NCI-H526 treated with DMSO at 0.1 percent for 48 hours (cell line): ENCODE results near the gene NOL3.
A peak's percentile ranks its signal among the peaks of the same experiment; 100 is the strongest.

ENCODE experiments used
- DNase-seq: peaks from one replicate; lab custom pipeline; 2025; lab: John Stamatoyannopoulos, UW

The NOL3 gene

DNA sequence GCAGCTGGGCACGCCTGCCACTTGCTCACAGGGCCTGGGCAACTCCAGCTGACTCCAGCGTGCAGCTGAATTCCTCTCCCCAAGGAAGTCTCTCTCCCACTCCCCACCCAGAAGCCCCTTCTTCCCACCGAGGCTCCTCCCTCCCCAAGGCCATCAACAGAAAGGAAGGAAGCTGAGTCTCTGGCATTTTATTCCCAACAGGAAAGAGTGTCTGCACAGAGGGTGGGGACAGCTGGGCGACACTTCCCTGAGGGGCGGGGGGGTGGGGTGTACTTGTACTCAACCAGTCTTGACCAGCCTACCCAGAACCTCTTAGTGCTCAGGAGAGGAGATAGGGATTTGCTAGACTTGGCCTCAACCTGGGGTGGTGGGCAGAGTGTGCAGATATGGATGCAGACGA lies 19.7 kb downstream of the NOL3 start, which contains the start of gene EXOC3L1:
TSS of gene EXOC3L1 (minus strand) at position 96 of the 400 bp plus-strand sequence. CDS start 460 bp downstream, outside the sequence.
- DNase-seq, result no peak

- DNase-seq, result no peak
Measured at GRCh38 chr16:67190448-67191399, 20.4 kb downstream of the NOL3 start.

GRCh38 chr16:67191411-67191994 lies 21.2 kb downstream of the NOL3 start:
- no peak for DNase-seq

GRCh38 chr16:67191995-67192681 lies 21.8 kb downstream of the NOL3 start, which contains the start of gene E2F4:
Gene E2F4 (plus strand): TSS chr16:67192155. CDS start chr16:67192228, 73 bp downstream.
- DNase-seq, result peak; percentile 41

DNA sequence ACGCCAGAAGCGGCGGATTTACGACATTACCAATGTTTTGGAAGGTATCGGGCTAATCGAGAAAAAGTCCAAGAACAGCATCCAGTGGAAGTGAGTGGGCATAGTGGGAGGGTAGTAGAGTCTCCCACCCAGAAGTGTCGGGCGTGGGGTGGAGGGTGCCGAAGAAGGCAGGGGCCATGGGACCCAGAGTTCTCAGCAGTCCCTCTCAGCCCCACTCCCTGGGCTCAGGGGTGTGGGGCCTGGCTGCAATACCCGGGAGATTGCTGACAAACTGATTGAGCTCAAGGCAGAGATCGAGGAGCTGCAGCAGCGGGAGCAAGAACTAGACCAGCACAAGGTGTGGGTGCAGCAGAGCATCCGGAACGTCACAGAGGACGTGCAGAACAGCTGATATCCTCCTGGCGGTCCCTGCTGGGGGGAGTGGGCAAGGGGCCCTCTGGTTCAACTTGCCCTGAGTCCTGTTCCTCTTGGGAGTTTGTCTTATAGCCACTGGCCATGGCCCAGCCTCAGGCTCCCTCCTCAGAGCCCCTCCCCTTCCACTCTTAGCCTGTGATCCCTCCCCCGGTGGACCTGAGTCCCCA lies 22.5 kb downstream of the NOL3 start:
- DNase-seq, result no peak

DNA sequence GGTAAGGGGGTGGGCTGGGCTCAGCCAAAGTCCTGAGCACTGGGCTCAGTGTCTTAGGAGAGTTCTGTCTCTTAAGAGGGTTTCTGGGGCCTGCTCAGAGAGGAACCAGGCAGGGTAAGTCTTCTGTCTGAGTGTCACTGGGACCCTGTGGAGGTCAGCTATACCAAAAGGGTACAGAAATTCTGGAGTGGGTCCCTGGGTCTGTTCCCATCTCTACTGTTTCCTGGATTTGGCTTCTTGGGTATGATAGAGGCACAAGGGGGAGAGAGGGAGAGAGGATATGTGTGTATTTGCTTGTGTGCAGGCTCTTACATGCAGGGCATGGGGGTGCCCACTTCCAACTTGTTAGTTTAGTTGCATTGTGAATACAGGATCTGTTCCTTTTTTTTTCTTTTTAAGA lies 23.2 kb downstream of the NOL3 start:
- DNase-seq, result no peak

GRCh38 chr16:67194260-67194659 lies 23.9 kb downstream of the NOL3 start:
- DNase-seq, result no peak

DNA sequence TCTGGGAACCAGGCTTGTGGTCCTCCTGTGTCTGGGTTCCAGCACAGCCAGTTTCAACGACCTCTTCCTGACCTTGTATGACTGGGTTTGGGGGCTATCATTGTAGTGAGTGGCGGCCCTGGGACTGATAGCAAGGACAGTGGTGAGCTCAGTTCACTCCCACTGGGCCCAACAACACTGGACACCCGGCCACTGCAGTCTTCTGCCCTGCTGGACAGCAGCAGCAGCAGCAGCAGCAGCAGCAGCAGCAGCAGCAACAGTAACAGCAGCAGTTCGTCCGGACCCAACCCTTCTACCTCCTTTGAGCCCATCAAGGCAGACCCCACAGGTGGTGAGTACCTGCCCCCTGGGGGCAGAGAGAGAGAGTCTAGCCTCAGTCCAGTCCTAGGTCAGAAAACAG lies 25.3 kb downstream of the NOL3 start:
- DNase-seq, result no peak

DNA sequence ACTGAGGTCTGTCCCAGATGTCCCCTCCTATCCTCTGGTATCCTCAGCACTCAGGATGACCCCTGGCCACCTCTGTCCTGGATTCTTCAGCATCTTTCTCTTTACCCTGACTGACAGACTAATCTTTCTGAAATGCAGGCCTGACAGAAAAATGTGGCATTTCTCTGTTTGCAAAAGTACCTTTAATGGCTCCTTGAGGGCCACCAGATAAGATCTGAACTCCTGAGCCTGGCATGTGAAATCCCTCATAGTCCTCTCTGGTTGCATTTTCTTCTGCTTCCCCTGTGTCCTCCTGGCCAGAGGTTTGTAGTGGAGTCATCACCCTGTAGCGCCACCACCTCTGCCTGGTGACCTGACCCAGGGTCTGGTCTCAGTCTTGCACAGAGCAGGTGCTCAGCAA lies 26.5 kb downstream of the NOL3 start:
- no peak for DNase-seq

DNA sequence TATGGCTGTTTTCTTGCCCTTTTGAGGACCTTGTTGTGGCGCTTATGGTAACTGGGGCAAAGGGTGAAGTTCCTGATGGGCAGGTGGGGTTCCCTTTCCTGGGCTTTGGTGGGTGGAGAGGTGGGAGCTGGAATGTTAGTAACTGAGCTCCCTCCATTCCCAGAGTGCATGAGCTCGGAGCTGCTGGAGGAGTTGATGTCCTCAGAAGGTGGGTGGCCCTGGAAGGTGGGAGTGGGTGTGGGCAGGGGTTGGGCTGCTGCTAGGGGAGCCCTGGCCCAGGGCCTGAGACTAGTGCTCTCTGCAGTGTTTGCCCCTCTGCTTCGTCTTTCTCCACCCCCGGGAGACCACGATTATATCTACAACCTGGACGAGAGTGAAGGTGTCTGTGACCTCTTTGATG lies 27.4 kb downstream of the NOL3 start:
- DNase-seq, result no peak

DNA sequence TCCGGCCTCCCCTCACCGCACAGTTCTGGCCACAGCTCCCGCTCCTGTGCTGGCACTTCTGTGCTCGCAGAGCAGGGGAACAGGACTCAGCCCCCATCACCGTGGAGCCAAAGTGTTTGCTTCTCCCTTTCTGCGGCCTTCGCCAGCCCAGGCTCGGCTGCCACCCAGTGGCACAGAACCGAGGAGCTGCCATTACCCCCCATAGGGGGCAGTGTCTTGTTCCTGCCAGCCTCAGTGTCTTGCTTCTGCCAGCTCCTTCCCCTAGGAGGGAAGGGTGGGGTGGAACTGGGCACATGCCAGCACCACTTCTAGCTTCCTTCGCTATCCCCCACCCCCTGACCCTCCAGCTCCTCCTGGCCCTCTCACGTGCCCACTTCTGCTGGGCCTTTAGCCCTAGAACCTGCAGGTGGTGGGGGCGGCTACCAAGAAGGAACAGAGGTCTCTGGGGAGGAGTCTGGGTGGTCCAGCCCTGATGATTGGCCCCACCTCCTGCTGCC lies 27.9 kb downstream of the NOL3 start:
- peak; percentile 19 for DNase-seq

GRCh38 chr16:67199011-67199807 lies 28.9 kb downstream of the NOL3 start, which contains the start of gene ELMO3:
Gene ELMO3 (plus strand): TSS chr16:67199131. CDS start chr16:67199327, 196 bp downstream.
- peak; percentile 1 for DNase-seq

- no peak for DNase-seq
Measured at GRCh38 chr16:67199808-67200198, 29.5 kb downstream of the NOL3 start.

DNA sequence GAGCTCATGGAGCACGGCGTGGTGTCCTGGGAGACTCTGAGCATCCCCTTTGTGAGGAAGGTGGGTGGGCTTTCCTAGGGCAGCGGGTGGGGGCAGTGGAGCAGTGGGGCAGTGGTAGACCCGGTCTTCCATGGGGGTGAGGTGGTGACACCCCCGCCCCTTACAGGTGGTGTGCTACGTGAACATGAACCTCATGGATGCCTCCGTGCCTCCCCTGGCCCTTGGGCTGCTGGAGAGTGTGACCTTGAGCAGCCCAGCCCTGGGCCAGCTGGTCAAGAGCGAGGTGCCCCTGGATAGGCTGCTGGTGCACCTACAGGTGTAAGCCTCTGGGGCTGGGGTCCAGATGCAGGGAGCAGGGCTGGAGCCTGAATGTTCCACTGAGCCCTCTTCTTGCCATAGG lies 30.2 kb downstream of the NOL3 start:
- no peak for DNase-seq

- DNase-seq, result no peak
Measured at GRCh38 chr16:67201411-67202345, 31.3 kb downstream of the NOL3 start.

DNA sequence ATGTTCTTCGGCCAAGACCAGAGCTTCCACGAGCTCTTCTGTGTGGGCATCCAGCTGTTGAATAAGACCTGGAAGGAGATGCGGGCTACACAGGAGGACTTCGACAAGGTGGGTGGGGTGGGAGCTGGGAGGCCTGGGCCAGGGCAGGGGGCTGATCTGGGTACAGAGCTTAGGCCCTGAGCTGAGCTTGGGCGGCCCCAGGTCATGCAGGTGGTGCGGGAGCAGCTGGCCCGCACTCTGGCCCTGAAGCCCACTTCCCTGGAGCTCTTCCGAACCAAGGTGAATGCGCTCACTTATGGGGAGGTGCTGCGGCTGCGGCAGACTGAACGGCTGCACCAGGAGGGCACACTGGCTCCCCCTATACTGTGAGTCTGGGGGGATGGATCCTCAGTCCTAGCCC lies 32.1 kb downstream of the NOL3 start:
- DNase-seq, result no peak

- DNase-seq, result no peak
Measured at GRCh38 chr16:67202956-67203493, 32.7 kb downstream of the NOL3 start.

DNA sequence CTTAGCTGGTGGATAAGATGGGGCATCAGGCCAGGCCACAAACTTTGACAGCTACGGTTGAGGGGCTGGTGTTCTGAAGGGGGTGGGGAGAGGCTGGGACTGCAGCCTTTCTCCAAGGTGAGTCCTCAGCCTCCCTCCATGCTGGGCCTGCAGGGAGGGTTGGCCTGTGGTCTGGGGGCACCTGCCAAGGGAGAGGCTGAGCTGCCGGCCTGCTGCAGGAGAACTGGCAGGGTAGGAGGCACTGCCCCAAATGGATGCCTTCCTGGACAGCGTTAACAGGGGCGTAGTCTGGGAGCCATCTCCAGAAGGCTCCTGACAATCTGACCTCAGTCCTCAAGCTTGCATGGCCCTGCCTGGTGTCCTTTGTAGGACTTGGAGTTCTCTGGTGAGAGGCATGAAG lies 33.7 kb downstream of the NOL3 start:
- no peak for DNase-seq

- no peak for DNase-seq
Measured at GRCh38 chr16:67206129-67206837, 35.9 kb downstream of the NOL3 start.
